ENCODE data around the gene NPC1. TPM values are rescaled to one million over a fixed set of nuclear protein-coding genes. Genes with fewer than 3 reads are reported as not detected.

The NPC1 gene
- total RNA-seq, 1 experiment from 2014 or later: 51.6 TPM

DNA sequence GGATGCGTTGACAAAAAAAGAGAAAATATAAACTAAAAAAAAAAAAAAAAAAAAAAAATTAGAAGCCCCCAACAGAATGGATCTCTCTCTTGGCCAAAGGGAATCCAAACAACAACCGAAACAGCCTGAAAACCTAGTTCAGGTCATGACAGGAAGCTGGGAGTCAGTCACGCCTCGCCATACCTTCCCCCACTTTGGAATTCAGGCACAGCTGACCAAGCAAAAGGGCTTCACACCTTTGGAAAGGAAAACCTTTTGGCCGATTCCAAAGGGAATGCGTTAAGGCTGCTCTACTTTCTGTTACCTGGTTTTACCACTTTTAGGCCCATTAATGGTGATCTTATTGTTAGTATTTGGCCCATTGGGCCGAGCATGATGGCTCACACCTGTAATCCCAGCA, 100.9 kb downstream of the NPC1 start:
- TF ChIP-seq ELF1 (IDR thresholded peaks at IDR 0.05; ENCODE audit: borderline replicate concordance, low read depth): no peak
- TF ChIP-seq, protein P1, sequence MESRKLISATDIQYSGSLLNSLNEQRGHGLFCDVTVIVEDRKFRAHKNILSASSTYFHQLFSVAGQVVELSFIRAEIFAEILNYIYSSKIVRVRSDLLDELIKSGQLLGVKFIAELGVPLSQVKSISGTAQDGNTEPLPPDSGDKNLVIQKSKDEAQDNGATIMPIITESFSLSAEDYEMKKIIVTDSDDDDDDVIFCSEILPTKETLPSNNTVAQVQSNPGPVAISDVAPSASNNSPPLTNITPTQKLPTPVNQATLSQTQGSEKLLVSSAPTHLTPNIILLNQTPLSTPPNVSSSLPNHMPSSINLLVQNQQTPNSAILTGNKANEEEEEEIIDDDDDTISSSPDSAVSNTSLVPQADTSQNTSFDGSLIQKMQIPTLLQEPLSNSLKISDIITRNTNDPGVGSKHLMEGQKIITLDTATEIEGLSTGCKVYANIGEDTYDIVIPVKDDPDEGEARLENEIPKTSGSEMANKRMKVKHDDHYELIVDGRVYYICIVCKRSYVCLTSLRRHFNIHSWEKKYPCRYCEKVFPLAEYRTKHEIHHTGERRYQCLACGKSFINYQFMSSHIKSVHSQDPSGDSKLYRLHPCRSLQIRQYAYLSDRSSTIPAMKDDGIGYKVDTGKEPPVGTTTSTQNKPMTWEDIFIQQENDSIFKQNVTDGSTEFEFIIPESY (IDR thresholded peaks at IDR 0.05; ENCODE audit: extremely low read depth, insufficient replicate concordance, low read length): no peak
- no peak for TF ChIP-seq POLR2AphosphoS5 (IDR thresholded peaks at IDR 0.05; ENCODE audit: low read depth, low read length)
- no peak for TF ChIP-seq EZH2 (IDR thresholded peaks at IDR 0.05)
- no peak for TF ChIP-seq POLR2A (IDR thresholded peaks at IDR 0.05; ENCODE audit: borderline replicate concordance, extremely low read depth, insufficient read depth, insufficient read length)
- TF ChIP-seq JUND (IDR thresholded peaks at IDR 0.05): no peak
- TF ChIP-seq YY1 (IDR thresholded peaks at IDR 0.05; ENCODE audit: extremely low read depth, insufficient replicate concordance, low read depth, low read length): no peak
- no peak for TF ChIP-seq EGR1 (IDR thresholded peaks at IDR 0.05; ENCODE audit: low read depth)
- TF ChIP-seq, protein P2, sequence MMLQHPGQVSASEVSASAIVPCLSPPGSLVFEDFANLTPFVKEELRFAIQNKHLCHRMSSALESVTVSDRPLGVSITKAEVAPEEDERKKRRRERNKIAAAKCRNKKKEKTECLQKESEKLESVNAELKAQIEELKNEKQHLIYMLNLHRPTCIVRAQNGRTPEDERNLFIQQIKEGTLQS (IDR thresholded peaks at IDR 0.05): no peak
- TF ChIP-seq ZNF274 (IDR thresholded peaks at IDR 0.05; ENCODE audit: low read depth, low read length): no peak
- TF ChIP-seq SIN3A (IDR thresholded peaks at IDR 0.05; ENCODE audit: low read depth): no peak
- TF ChIP-seq SP1 (IDR thresholded peaks at IDR 0.05; ENCODE audit: low read depth): no peak
- TF ChIP-seq, protein P3, sequence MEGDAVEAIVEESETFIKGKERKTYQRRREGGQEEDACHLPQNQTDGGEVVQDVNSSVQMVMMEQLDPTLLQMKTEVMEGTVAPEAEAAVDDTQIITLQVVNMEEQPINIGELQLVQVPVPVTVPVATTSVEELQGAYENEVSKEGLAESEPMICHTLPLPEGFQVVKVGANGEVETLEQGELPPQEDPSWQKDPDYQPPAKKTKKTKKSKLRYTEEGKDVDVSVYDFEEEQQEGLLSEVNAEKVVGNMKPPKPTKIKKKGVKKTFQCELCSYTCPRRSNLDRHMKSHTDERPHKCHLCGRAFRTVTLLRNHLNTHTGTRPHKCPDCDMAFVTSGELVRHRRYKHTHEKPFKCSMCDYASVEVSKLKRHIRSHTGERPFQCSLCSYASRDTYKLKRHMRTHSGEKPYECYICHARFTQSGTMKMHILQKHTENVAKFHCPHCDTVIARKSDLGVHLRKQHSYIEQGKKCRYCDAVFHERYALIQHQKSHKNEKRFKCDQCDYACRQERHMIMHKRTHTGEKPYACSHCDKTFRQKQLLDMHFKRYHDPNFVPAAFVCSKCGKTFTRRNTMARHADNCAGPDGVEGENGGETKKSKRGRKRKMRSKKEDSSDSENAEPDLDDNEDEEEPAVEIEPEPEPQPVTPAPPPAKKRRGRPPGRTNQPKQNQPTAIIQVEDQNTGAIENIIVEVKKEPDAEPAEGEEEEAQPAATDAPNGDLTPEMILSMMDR (IDR thresholded peaks at IDR 0.05 in 2 of 3, conservative IDR thresholded peaks at IDR 0.05 in 1 of 3; ENCODE audit: borderline replicate concordance in 1 of 3, insufficient read depth in 1 of 3, low read depth in 2 of 3, low read length in 2 of 3): no peak
- TF ChIP-seq, protein P4, sequence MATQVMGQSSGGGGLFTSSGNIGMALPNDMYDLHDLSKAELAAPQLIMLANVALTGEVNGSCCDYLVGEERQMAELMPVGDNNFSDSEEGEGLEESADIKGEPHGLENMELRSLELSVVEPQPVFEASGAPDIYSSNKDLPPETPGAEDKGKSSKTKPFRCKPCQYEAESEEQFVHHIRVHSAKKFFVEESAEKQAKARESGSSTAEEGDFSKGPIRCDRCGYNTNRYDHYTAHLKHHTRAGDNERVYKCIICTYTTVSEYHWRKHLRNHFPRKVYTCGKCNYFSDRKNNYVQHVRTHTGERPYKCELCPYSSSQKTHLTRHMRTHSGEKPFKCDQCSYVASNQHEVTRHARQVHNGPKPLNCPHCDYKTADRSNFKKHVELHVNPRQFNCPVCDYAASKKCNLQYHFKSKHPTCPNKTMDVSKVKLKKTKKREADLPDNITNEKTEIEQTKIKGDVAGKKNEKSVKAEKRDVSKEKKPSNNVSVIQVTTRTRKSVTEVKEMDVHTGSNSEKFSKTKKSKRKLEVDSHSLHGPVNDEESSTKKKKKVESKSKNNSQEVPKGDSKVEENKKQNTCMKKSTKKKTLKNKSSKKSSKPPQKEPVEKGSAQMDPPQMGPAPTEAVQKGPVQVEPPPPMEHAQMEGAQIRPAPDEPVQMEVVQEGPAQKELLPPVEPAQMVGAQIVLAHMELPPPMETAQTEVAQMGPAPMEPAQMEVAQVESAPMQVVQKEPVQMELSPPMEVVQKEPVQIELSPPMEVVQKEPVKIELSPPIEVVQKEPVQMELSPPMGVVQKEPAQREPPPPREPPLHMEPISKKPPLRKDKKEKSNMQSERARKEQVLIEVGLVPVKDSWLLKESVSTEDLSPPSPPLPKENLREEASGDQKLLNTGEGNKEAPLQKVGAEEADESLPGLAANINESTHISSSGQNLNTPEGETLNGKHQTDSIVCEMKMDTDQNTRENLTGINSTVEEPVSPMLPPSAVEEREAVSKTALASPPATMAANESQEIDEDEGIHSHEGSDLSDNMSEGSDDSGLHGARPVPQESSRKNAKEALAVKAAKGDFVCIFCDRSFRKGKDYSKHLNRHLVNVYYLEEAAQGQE (IDR thresholded peaks at IDR 0.05; ENCODE audit: low read depth): no peak
- TF ChIP-seq CEBPB (IDR thresholded peaks at IDR 0.05; ENCODE audit: low read depth): no peak
- TF ChIP-seq FOSL1 (IDR thresholded peaks at IDR 0.05; ENCODE audit: low read depth): no peak
- TF ChIP-seq MAX (IDR thresholded peaks at IDR 0.05): no peak
- RAD21 ChIA-PET (ENCODE audit: low non-redundant PET in 1 of 2, low total read pairs in 2 of 2, uncharacterized antibody in 2 of 2, unreplicated experiment in 2 of 2): no interaction called here

More for the DNA sequence above, 100.9 kb downstream of the NPC1 start:
- ChIA-PET CTCF (interaction anchor here (1.2 kb wide), 1 partner anchor 218 kb away, joined by 5 read pairs; no protein-coding TSS in a partner anchor), POLR2A (no interaction called here)
- no peak for DNase-seq (ENCODE audit: low read depth, low spot score)
- Histone ChIP-seq H3K79me2 (ENCODE audit: insufficient read depth, low read length) (no peaks in the 10 kb centered on the region), H3K36me3 (ENCODE audit: control insufficient read depth in 1 of 2, insufficient read depth in 2 of 2, low read length in 2 of 2) (peaks cover 1 to 16% of the 10 kb centered on the region in 2 experiments; a peak in 3 of 4 replicates), H4K20me1 (ENCODE audit: insufficient read depth) (no peaks in the 10 kb centered on the region), H3K27ac (ENCODE audit: low read depth, low read length) (no peak overlapping the region), H3K9me3 (ENCODE audit: control insufficient read depth in 1 of 2, insufficient read depth in 1 of 2, low read depth in 1 of 2, low read length in 2 of 2) (no peaks in the 10 kb centered on the region), H3K9ac (ENCODE audit: low read length) (no peak overlapping the region), H2AFZ (ENCODE audit: low read depth, low read length, poor library complexity, severe bottlenecking) (no peak overlapping the region), H3K4me3 (replicated peaks in 1 of 2; ENCODE audit: low read depth in 1 of 2, low read length in 2 of 2) (no peak overlapping the region), H3K27me3 (ENCODE audit: insufficient read depth, low read length) (no peaks in the 10 kb centered on the region), H3K4me1 (ENCODE audit: control insufficient read depth in 1 of 2, insufficient read depth in 2 of 2, low read length in 2 of 2) (no peaks in the 10 kb centered on the region), H3K4me2 (ENCODE audit: low read length) (no peak overlapping the region), H3K9me2 (ENCODE audit: insufficient read depth) (no peaks in the 10 kb centered on the region)
- BruUV-seq (replicated peaks): no TSS peak
- ATAC-seq: no peak
- intact Hi-C loops (cut with micrococcal nuclease): no loop called here
